Gastroesophageal sphincter (tissue), 3 donors: Measurements from ENCODE around the gene SELENOW.

ENCODE experiments used
- POLR2A ChIP-seq, 2 donors: fragments of 450-650 bp; IDR thresholded peaks; one replicate each; pipeline ENCODE4 v1.6.1; 2017; ENCODE audit warnings: antibody characterized with exemption in 2 of 2, mild to moderate bottlenecking in 2 of 2, moderate library complexity in 1 of 2
- POLR2AphosphoS5 ChIP-seq: sonication (generic); formaldehyde crosslinking; IDR thresholded peaks from one replicate; pipeline ENCODE4 v1.6.1; 2017; ENCODE audit warnings: antibody characterized with exemption
- TF ChIP-seq, protein P1 (sequence below), 4 experiments: fragments of 200-600 bp in 2 of 4; fragments of 450-650 bp in 2 of 4; sonication (generic) in 1 of 4; IDR thresholded peaks; one replicate each; pipeline ENCODE4 v1.5.1; 2017 to 2019; ENCODE audit warnings: antibody characterized with exemption in 4 of 4, mild to moderate bottlenecking in 2 of 4, moderate library complexity in 2 of 4

- TF ChIP-seq POLR2A (IDR thresholded peaks at IDR 0.05) (no peak), POLR2AphosphoS5 (no peak)
- TF ChIP-seq, protein P1, sequence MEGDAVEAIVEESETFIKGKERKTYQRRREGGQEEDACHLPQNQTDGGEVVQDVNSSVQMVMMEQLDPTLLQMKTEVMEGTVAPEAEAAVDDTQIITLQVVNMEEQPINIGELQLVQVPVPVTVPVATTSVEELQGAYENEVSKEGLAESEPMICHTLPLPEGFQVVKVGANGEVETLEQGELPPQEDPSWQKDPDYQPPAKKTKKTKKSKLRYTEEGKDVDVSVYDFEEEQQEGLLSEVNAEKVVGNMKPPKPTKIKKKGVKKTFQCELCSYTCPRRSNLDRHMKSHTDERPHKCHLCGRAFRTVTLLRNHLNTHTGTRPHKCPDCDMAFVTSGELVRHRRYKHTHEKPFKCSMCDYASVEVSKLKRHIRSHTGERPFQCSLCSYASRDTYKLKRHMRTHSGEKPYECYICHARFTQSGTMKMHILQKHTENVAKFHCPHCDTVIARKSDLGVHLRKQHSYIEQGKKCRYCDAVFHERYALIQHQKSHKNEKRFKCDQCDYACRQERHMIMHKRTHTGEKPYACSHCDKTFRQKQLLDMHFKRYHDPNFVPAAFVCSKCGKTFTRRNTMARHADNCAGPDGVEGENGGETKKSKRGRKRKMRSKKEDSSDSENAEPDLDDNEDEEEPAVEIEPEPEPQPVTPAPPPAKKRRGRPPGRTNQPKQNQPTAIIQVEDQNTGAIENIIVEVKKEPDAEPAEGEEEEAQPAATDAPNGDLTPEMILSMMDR (IDR thresholded peaks at IDR 0.05), result no peak
These were observed 29.2 kb upstream of the SELENOW start for GRCh38 chr19:47749326-47749725.
